Keratinocyte (primary cell): ENCODE results near the gene SLFN5.

Source experiments
- CTCF ChIP-seq, 3 experiments: IDR thresholded peaks in 1 of 3; conservative IDR thresholded peaks in 1 of 3; optimal IDR thresholded peaks in 1 of 3; 2 replicates in 2 of 3; 3 replicates in 1 of 3; pipeline versions ENCODE3 to v1.5.1; 2011; ENCODE audit warnings: low read length in 3 of 3, mild to moderate bottlenecking in 3 of 3, moderate library complexity in 2 of 3, control low read depth in 1 of 3, inconsistent platforms in 1 of 3; ENCODE audit not compliant: insufficient read depth in 2 of 3; ENCODE audit errors: extremely low read depth in 1 of 3
- EZH2 ChIP-seq: IDR thresholded peaks from one replicate; pipeline ENCODE4 v1.6.1; 2012; ENCODE audit warnings: inconsistent platforms, mild to moderate bottlenecking, low read length, moderate library complexity

DNA sequence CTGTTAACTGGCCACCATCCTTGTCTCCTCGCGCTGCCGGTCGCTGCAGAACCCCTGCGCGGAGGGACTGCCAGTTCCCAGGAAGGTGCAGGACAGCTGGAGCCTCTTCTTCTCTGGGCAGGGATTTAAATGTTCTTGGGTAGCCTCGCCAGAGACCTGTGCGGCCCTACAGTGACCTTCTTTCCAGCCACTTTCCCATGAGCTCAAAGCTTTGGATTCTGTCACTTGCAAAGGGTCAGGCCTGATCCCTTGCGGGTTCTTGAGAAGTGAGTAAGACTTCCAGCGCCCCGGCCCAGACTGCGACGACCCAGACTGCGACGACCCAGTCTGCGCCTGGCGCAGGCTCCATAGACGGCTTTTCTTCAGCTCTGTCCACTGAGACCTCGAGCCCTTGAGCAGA lies 1.4 kb upstream of the SLFN5 start:
- TF ChIP-seq CTCF (optimal IDR thresholded peaks at IDR 0.05 in 1 of 3, IDR thresholded peaks at IDR 0.05 in 1 of 3, conservative IDR thresholded peaks at IDR 0.05 in 1 of 3; ENCODE audit: extremely low read depth in 1 of 3, insufficient read depth in 2 of 3, low read length in 3 of 3): no peak
- no peak for TF ChIP-seq EZH2
